Right lobe of liver (tissue), 4 donors: ENCODE results near the gene L3MBTL2.

ENCODE experiments used
- CTCF ChIP-seq, 4 donors: fragments of 200-600 bp in 3 of 4; fragments of 450-650 bp in 1 of 4; IDR thresholded peaks; one replicate each; pipeline versions ENCODE4 v1.5.1 to v1.8.0; 2016 to 2022; ENCODE audit warnings: antibody characterized with exemption in 4 of 4, mild to moderate bottlenecking in 2 of 4
- POLR2A ChIP-seq: fragments of 450-650 bp; IDR thresholded peaks from one replicate; pipeline ENCODE4 v1.6.1; 2017; ENCODE audit warnings: antibody characterized with exemption, mild to moderate bottlenecking
- donor health status: DM: no; HTN: no; CAD: no.
- donor health status: DM: no; HTN: no; CAD: no.
- donor health status: DM: no; HTN: yes; CAD: no.

- TF ChIP-seq CTCF (IDR thresholded peaks at IDR 0.05) (no peak), POLR2A (no peak)
Measured at GRCh38 chr22:41177040-41177621, 28.0 kb upstream of the L3MBTL2 start.
